IMR-90 (cell line): ENCODE data around the gene RBM34. TPM values are rescaled to one million over a fixed set of nuclear protein-coding genes. Genes with fewer than 3 reads are reported as not detected.

Source experiments
- ATAC-seq: fragments of 200-7000 bp; cut with Tn5 transposase; 2 replicates; pipeline ENCODE4 v1.9.1; 2020; ENCODE audit warnings: low read depth, mild to moderate bottlenecking, moderate library complexity
- BruUV-seq: library from RNA; stranded (reverse); fragments of 400-500 nt; replicated peaks from 2 replicates; lab custom pipeline; 2021; lab: Mats Ljungman, UMichigan
- CTCF ChIA-PET: fragments of 300-600 bp; formaldehyde crosslinking; extraction: SDS; loops from one replicate; lab custom pipeline; 2021; ENCODE audit warnings: antibody characterized with exemption; lab: Yijun Ruan, JAX
- POLR2A ChIA-PET: fragments of 300-600 bp; sonication (Branson Sonifier 250); formaldehyde crosslinking; loops from one replicate; lab custom pipeline; 2022; ENCODE audit warnings: antibody characterized with exemption; ENCODE audit not compliant: unreplicated experiment; lab: Charles Lee
- DNase-seq: peaks from one replicate; pipeline ENCODE4 v3.0.0; 2013
- H2AFZ ChIP-seq: replicated peaks from 2 replicates; pipeline ENCODE3; 2013; ENCODE audit warnings: low read length, mild to moderate bottlenecking; ENCODE audit not compliant: poor library complexity
- H2AK5ac ChIP-seq: 2 replicates; pipeline ENCODE4 v1.6.1; 2013; ENCODE audit warnings: low read depth, low read length, inconsistent platforms
- H2AK9ac ChIP-seq: replicated peaks from 2 replicates; pipeline ENCODE3; 2013; ENCODE audit warnings: mild to moderate bottlenecking, low read depth, low read length, moderate library complexity; ENCODE audit not compliant: poor library complexity
- H2BK120ac ChIP-seq: 2 replicates; pipeline ENCODE4 v1.6.1; 2013; ENCODE audit warnings: low read depth, low read length, inconsistent platforms
- H2BK15ac ChIP-seq: 3 replicates; pipeline ENCODE4 v1.6.1; 2013; ENCODE audit warnings: low read depth, low read length, inconsistent platforms
- H2BK20ac ChIP-seq: 2 replicates; pipeline ENCODE4 v1.6.1; 2013; ENCODE audit warnings: low read depth, mild to moderate bottlenecking, inconsistent platforms, low read length, moderate library complexity
- H2BK5ac ChIP-seq: 2 replicates; pipeline ENCODE4 v1.6.1; 2013; ENCODE audit warnings: mild to moderate bottlenecking, low read depth, low read length, inconsistent platforms; ENCODE audit not compliant: poor library complexity, severe bottlenecking
- H3K14ac ChIP-seq: replicated peaks from 2 replicates; pipeline ENCODE4 v1.6.1; 2013; ENCODE audit warnings: low read depth, low read length, inconsistent platforms
- H3K18ac ChIP-seq: 2 replicates; pipeline ENCODE4 v1.6.1; 2013; ENCODE audit warnings: low read depth, low read length, control low read depth
- H3K23ac ChIP-seq: 2 replicates; pipeline ENCODE4 v1.6.1; 2013; ENCODE audit warnings: low read depth, low read length, inconsistent platforms
- H3K27ac ChIP-seq: 2 replicates; pipeline ENCODE4 v1.5.1; 2013; ENCODE audit warnings: mild to moderate bottlenecking, control low read depth, low read length; ENCODE audit not compliant: insufficient read depth
- H3K27me3 ChIP-seq: 2 replicates; pipeline ENCODE4 v1.6.1; 2013; ENCODE audit warnings: low read length; ENCODE audit not compliant: control insufficient read depth, insufficient read depth
- H3K36me3 ChIP-seq: 2 replicates; pipeline ENCODE4 v1.6.1; 2013; ENCODE audit warnings: low read length, mixed read lengths; ENCODE audit not compliant: control insufficient read depth, insufficient read depth
- H3K4ac ChIP-seq: 2 replicates; pipeline ENCODE4 v1.6.1; 2013; ENCODE audit warnings: low read depth, low read length, inconsistent platforms
- H3K4me1 ChIP-seq: 2 replicates; pipeline ENCODE4 v1.6.1; 2013; ENCODE audit warnings: low read length, mixed read lengths; ENCODE audit not compliant: control insufficient read depth, insufficient read depth
- H3K4me2 ChIP-seq: 2 replicates; pipeline ENCODE4 v1.6.1; 2013; ENCODE audit warnings: low read depth, mild to moderate bottlenecking, control low read depth, low read length, moderate library complexity
- H3K4me3 ChIP-seq: 2 replicates; pipeline ENCODE4 v1.5.1; 2013; ENCODE audit warnings: low read depth, mild to moderate bottlenecking, control low read depth, low read length, moderate library complexity; ENCODE audit not compliant: insufficient read depth
- H3K56ac ChIP-seq: 2 replicates; pipeline ENCODE4 v1.6.1; 2013; ENCODE audit warnings: low read length, inconsistent platforms; ENCODE audit not compliant: insufficient read depth; ENCODE audit errors: extremely low read depth
- H3K79me1 ChIP-seq, 2 experiments: 2 replicates each; pipeline ENCODE4 v1.6.1; 2013; ENCODE audit warnings: low read length in 2 of 2, inconsistent platforms in 1 of 2, low read depth in 1 of 2
- H3K9ac ChIP-seq: 2 replicates; pipeline ENCODE4 v1.6.1; 2013; ENCODE audit warnings: low read depth, low read length, control low read depth
- H3K9me1 ChIP-seq: 2 replicates; pipeline ENCODE4 v1.6.1; 2013; ENCODE audit warnings: low read length, inconsistent platforms; ENCODE audit not compliant: insufficient read depth
- H3K9me3 ChIP-seq: 2 replicates; pipeline ENCODE4 v1.6.1; 2013; ENCODE audit warnings: low read length; ENCODE audit not compliant: control insufficient read depth, insufficient read depth
- H4K20me1 ChIP-seq: 2 replicates; pipeline ENCODE4 v1.6.1; 2013; ENCODE audit warnings: low read length, inconsistent platforms; ENCODE audit not compliant: insufficient read depth
- H4K5ac ChIP-seq: 2 replicates; pipeline ENCODE4 v1.6.1; 2013; ENCODE audit warnings: mild to moderate bottlenecking, low read depth, low read length, control low read depth
- H4K8ac ChIP-seq, 2 experiments: 2 replicates each; pipeline ENCODE4 v1.6.1; 2013; ENCODE audit warnings: low read depth in 2 of 2, low read length in 2 of 2, control low read depth in 1 of 2, inconsistent platforms in 1 of 2
- H4K91ac ChIP-seq: 2 replicates; pipeline ENCODE4 v1.6.1; 2013; ENCODE audit warnings: low read depth, low read length, inconsistent platforms; ENCODE audit not compliant: insufficient read depth
- BHLHE40 ChIP-seq: fragments of 150-350 bp; IDR thresholded peaks from 2 replicates; pipeline ENCODE4 v1.6.1; 2016; ENCODE audit warnings: mild to moderate bottlenecking, low read depth, low read length
- CHD1 ChIP-seq: IDR thresholded peaks from 2 replicates; pipeline ENCODE4 v1.6.1; 2012; ENCODE audit warnings: low read depth, low read length, improper control_type of control experiment
- MAZ ChIP-seq: IDR thresholded peaks from 2 replicates; pipeline ENCODE4 v1.6.1; 2012; ENCODE audit warnings: low read depth, mild to moderate bottlenecking, low read length, improper control_type of control experiment, moderate library complexity, borderline replicate concordance
- MXI1 ChIP-seq: IDR thresholded peaks from 2 replicates; pipeline ENCODE4 v1.6.1; 2012; ENCODE audit warnings: low read depth, mild to moderate bottlenecking, low read length, moderate library complexity, borderline replicate concordance
- POLR2A ChIP-seq: IDR thresholded peaks from 2 replicates; pipeline ENCODE4 v1.6.1; 2012; ENCODE audit warnings: mild to moderate bottlenecking, low read depth, low read length
- RAD21 ChIP-seq: IDR thresholded peaks from 2 replicates; pipeline ENCODE4 v1.6.1; 2012; ENCODE audit warnings: low read length, improper control_type of control experiment
- RCOR1 ChIP-seq: IDR thresholded peaks from 2 replicates; pipeline ENCODE4 v1.6.1; 2012; ENCODE audit warnings: mild to moderate bottlenecking, low read length, improper control_type of control experiment; ENCODE audit not compliant: insufficient replicate concordance
- RFX5 ChIP-seq: IDR thresholded peaks from 2 replicates; pipeline ENCODE4 v1.8.0; 2012; ENCODE audit warnings: low read depth, mild to moderate bottlenecking, low read length, moderate library complexity
- WGBS, 2 experiments: methylation state at CpG; one replicate each; pipeline versions ENCODE4 v1.1.5 to v1.1.7; 2013; ENCODE audit warnings: missing lambda C conversion rate in 2 of 2; ENCODE audit not compliant: insufficient read length in 1 of 2; ENCODE audit errors: extremely low coverage in 2 of 2; 5-methylcytosine and 5-hydroxymethylcytosine counted together
- dilution Hi-C: fragments of 300-500 bp; cut with HindIII; formaldehyde crosslinking; loops from one replicate; pipeline ENCODE4 v1.14.3; 2018; ENCODE audit warnings: low sequenced_read_pairs; ENCODE audit not compliant: unreplicated experiment
- in situ Hi-C: fragments of 300-500 bp; cut with MboI; formaldehyde crosslinking; loops from 3 replicates; pipeline ENCODE4 v1.14.3; 2019; ENCODE audit warnings: low sequenced_read_pairs, inconsistent platforms, mixed read lengths
- intact Hi-C: fragments of 100-400 bp; cut with micrococcal nuclease; formaldehyde crosslinking; loops from 2 replicates; pipeline ENCODE4 v1.10.0; 2022
- polyA plus RNA-seq, 3 experiments: library from polyadenylated mRNA; depleted of rRNA; stranded (reverse); fragments of >200 nt; gene quantifications; 2 replicates each; pipeline ENCODE4 v1.2.3, GENCODE V29; 2012; ENCODE audit warnings: low replicate concordance in 1 of 3
- total RNA-seq: library from RNA; depleted of rRNA; stranded (reverse); fragments of >200 nt; gene quantifications from 2 replicates; pipeline ENCODE4 v1.2.3, GENCODE V29; 2012
- TF ChIP-seq, protein P1 (sequence below): conservative IDR thresholded peaks from 2 replicates; pipeline ENCODE4 v1.5.1; 2012; ENCODE audit warnings: mild to moderate bottlenecking, low read depth, low read length, improper control_type of control experiment

The RBM34 gene
- total and polyA plus RNA-seq, 2 of the 4 experiments (the other 2 are of a cell fraction): 28.7 to 34.0 TPM

DNA sequence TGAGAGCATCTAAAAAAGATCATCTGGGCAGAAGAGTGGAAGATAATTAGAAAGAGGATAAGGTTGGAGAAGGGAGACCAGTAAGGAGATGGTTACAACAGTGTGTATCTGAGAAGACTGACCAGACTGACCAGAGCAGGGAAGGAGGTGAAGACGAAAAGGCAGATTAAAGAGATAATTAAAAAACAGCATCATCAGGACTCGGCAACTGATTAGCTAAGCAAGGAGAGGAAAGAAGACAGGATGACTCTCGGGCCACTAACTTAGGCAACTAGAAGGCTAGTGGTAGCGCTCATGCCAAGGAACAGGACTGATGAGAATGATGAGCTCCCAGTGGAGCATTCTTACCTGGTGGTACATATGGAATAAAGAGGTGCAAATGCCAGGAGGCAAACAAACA lies 3.9 kb downstream of the RBM34 start:
- Histone ChIP-seq H3K4me3 (no peak overlapping the region), H3K4me2 (no peak overlapping the region), H3K4ac (no peak overlapping the region), H2AK5ac (no peak overlapping the region), H3K4me1 (peaks cover 2% of the 10 kb centered on the region), H3K9me1 (peaks cover 15% of the 10 kb centered on the region), H3K23ac (no peak overlapping the region), H3K27me3 (no peaks in the 10 kb centered on the region), H2BK20ac (no peak overlapping the region), H2AK9ac (no peak overlapping the region), H2BK5ac (no peak overlapping the region), H2AFZ (no peak overlapping the region), H3K18ac (no peak overlapping the region), H3K79me1 (peaks cover 40 to 59% of the 10 kb centered on the region in 2 experiments), H4K8ac (no peak overlapping the region), H4K5ac (no peak overlapping the region), H3K14ac (no peak overlapping the region), H2BK120ac (no peak overlapping the region), H3K56ac (no peak overlapping the region), H2BK15ac (no peak overlapping the region), H3K9ac (no peak overlapping the region), H3K9me3 (no peaks in the 10 kb centered on the region), H3K27ac (no peak overlapping the region), H4K91ac (no peak overlapping the region), H4K20me1 (no peaks in the 10 kb centered on the region), H3K36me3 (peaks cover 36% of the 10 kb centered on the region)
- ChIA-PET POLR2A (no interaction called here), CTCF (no interaction called here)
- dilution Hi-C loops (no loop called here), intact Hi-C loops (no loop called here), in situ Hi-C loops (no loop called here)
- DNase-seq (no peak), ATAC-seq (no peak)
- TF ChIP-seq CHD1 (no peak), MXI1 (no peak), MAZ (no peak), BHLHE40 (no peak), RCOR1 (no peak), RAD21 (no peak), POLR2A (no peak), RFX5 (no peak)
- TF ChIP-seq, protein P1, sequence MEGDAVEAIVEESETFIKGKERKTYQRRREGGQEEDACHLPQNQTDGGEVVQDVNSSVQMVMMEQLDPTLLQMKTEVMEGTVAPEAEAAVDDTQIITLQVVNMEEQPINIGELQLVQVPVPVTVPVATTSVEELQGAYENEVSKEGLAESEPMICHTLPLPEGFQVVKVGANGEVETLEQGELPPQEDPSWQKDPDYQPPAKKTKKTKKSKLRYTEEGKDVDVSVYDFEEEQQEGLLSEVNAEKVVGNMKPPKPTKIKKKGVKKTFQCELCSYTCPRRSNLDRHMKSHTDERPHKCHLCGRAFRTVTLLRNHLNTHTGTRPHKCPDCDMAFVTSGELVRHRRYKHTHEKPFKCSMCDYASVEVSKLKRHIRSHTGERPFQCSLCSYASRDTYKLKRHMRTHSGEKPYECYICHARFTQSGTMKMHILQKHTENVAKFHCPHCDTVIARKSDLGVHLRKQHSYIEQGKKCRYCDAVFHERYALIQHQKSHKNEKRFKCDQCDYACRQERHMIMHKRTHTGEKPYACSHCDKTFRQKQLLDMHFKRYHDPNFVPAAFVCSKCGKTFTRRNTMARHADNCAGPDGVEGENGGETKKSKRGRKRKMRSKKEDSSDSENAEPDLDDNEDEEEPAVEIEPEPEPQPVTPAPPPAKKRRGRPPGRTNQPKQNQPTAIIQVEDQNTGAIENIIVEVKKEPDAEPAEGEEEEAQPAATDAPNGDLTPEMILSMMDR: no peak
- BruUV-seq: no TSS peak
- 90% methylated on average over 2 of the region's 4 CpGs; no CpG with 5 or more reads in 1 of the 2 experiments for WGBS, 2 experiments
